T-helper 1 cell treated with Interleukin-12 subunit alpha and Interleukin-12 subunit beta and Interleukin-4 antibody, amounts not matched to agents 30 μg/mL and 1 μg/mL, for 36 hours (primary cell): Measurements from ENCODE around the gene RAB3B.
"Not testable (repeated sequence)": the region's sequence is repeated elsewhere in the genome, so short reads cannot be mapped to it uniquely, and the experiment has no call there.

Experiments
- H3K27ac Mint-ChIP-seq: one replicate; pipeline ENCODE4 v1.8.0; 2021; ENCODE audit warnings: mild to moderate bottlenecking, mixed read lengths
- H3K27me3 Mint-ChIP-seq: one replicate; pipeline ENCODE4 v1.8.0; 2021; ENCODE audit warnings: low read depth, mixed read lengths
- H3K36me3 Mint-ChIP-seq: one replicate; pipeline ENCODE4 v1.8.0; 2021; ENCODE audit warnings: low read depth, mixed read lengths
- H3K4me1 Mint-ChIP-seq: one replicate; pipeline ENCODE4 v1.8.0; 2021; ENCODE audit warnings: low read depth, mixed read lengths
- H3K4me3 Mint-ChIP-seq: one replicate; pipeline ENCODE4 v1.8.0; 2021; ENCODE audit warnings: mild to moderate bottlenecking, moderate library complexity, mixed read lengths
- H3K9me3 Mint-ChIP-seq: one replicate; pipeline ENCODE4 v1.8.0; 2021; ENCODE audit warnings: mixed read lengths

RAB3B gene

DNA sequence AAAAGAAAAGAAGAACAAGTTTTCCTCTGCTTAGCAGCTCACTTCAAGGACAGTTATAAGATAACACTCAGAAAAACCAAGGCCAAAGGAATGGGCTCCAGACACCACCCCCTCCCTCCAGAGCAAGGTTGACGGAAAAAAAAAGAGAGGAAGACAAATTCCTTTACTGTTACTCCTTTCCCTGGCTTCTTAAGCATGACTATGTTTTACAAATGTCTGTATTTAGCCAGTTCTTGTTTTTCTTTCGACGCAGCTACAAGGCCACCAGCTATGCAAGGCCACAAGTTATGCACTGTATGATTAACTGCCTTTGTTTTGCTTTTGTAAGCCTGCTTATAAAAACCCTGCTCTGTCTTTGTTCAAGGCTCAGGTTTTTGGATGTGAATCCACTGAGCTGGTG is 15.0 kb upstream of the RAB3B start:
- H3K27me3 Mint-ChIP-seq: peaks cover 17% of the 10 kb centered on the region
- H3K4me3 Mint-ChIP-seq: not testable (repeated sequence)

DNA sequence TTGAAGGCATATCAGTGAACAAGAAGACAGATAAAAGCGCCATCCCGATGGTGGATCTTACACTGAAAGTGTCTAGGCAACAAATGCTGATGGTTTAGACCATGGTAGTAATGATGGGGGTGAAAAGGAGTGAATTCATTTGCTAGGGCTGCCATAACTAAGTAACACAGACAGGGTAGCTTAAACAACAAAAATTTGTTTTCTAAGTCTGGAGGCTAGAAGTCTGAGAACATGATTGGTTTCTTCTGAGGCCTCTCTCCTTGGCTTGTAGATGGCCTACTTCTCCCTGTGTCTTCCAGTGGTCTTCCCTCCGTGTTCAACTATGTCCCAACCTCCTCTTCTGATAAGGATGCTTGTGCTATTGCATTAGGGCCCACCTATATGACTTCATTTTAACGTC is 13.4 kb upstream of the RAB3B start:
- Mint-ChIP-seq H3K27ac (no peak overlapping the region), H3K4me1 (no peaks in the 10 kb centered on the region), H3K9me3 (no peaks in the 10 kb centered on the region), H3K4me3 (no peak overlapping the region), H3K27me3 (peaks cover 17% of the 10 kb centered on the region), H3K36me3 (no peaks in the 10 kb centered on the region)

More for the DNA sequence above, 15.0 kb upstream of the RAB3B start:
- not testable (repeated sequence) for H3K27ac Mint-ChIP-seq, H3K9me3 Mint-ChIP-seq, H3K4me1 Mint-ChIP-seq, H3K36me3 Mint-ChIP-seq

DNA sequence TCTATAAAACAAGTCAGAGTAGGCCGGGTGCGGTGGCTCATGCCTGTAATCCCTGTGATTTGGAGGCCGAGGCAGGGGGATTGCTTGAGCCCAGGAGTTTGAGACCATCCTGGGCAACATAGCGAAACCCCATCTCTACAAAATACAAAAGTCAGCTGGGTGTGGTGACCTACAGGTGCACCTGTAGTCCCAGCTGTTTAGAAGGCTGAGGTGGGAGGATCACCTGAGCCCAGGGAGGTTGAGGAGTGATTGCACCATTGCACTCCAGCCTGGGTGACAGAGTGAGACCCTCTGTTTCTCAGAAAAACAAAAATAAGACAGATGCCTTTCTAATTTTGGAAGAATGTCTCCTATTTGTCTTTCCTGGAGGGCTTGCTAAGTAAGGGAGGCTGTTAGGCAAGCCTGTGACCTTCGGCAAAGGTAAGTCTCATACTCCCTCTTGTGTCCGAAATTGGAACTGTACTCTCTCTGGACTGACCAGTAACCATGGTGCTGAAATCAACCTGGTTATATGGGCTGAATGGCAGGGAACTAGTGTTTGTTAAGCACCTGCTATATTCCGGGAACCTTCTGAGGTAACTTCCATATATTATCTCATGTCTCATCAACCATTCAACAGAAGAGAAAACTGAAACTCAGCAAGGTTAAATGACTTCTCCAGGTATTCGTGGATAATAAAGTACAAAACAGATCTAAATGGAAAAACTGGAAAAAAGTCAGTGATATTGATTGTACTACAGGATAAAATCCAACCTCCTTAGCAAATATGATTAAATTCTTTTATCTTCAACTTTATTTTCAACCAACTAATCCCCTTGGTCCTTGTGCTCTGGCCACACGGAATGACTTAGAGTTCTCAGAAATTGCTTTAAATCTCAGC is 11.8 kb upstream of the RAB3B start:
- Mint-ChIP-seq H3K27me3 (peaks cover 22% of the 10 kb centered on the region), H3K4me3 (no peak overlapping the region), H3K9me3 (no peaks in the 10 kb centered on the region), H3K4me1 (no peaks in the 10 kb centered on the region), H3K36me3 (no peaks in the 10 kb centered on the region), H3K27ac (no peak overlapping the region)

DNA sequence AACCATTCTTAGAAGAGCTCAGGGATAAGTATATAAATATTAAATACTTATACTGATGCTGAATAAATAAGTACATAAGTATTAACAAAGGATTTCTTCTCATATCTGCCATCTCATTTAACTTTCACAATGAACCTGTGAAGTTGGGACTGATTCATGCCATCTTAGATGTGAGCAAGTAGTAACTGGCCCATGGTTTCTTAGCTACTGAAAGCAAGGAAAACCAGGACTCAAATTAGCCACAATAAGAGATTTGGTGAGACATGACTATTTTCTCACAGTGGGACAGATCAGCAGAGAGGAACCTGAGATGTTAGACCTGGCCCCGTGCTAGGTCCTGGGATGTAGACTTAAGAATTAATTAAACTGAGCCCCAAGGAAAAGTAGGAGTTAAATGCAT is 8.2 kb upstream of the RAB3B start:
- H3K9me3 Mint-ChIP-seq: no peaks in the 10 kb centered on the region
- H3K4me3 Mint-ChIP-seq: no peak overlapping the region
- no peaks in the 10 kb centered on the region for H3K36me3 Mint-ChIP-seq
- H3K4me1 Mint-ChIP-seq: no peaks in the 10 kb centered on the region
- H3K27ac Mint-ChIP-seq: no peak overlapping the region
- peaks cover 24% of the 10 kb centered on the region for H3K27me3 Mint-ChIP-seq

DNA sequence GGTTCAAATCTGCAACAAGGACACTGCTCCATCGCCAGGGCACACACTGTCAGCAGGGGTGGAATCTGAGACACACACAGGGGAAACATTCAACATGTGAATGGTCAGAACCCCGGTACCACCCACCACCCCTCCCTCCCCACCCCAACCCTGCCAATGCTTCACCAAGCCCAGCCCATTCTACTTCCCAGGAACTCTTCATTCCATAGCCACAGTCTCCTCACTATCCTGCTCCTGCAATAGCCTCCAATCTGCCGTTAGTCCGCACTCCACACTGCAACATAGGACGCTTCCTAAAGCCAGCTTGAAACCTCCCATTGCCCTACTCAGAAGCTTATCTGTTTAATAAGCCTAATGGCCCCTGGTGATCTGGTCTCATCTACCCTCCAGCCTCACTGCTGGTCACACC is 7.5 kb upstream of the RAB3B start:
- Mint-ChIP-seq H3K27me3 (peaks cover 29% of the 10 kb centered on the region), H3K9me3 (no peaks in the 10 kb centered on the region), H3K4me1 (no peaks in the 10 kb centered on the region), H3K36me3 (no peaks in the 10 kb centered on the region), H3K4me3 (no peak overlapping the region), H3K27ac (no peak overlapping the region)

DNA sequence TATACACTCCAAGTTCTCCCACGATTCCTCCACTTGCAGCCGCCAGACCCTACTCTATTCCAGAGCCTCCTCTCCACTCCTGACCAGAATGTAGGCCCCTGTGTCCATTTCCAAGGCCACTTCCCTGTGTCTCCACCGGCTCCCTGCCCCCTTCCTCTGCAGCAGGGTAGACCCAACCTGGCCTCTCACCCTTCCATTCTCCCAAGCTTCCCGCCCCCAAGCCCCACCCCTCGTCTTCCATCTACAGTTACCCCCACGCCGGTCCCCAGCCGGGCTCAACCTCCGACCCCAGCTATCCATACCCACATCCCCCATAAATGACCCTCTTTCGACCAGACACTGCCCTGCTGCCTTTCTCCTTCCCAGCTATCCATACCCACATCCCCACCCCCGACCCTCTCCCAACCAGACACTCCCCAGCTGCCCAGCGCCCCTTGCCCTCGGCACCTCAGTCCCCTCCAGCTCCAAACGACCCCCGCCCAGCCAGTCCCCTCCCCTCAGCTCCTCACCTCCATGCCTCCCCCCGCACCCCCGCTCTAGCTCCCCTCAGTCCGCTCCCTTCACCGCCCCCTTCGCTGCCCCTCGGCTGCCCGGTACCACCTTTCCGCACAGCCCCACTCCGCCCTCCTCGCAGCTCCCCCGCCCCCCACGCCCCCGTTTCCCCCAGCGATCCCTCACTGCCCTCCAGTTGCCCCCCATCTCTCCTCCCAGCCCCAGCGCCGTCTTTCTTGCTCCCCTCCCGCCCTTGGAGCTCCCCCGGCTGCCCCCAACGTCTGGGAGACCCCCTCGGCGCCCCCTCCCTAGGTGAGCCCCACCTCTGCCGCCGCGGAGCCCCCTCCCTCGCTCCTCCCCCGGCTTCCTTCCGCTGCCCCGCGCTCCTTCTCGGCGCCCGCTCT is 670 bp downstream of the RAB3B start:
- peak overlapping the region; percentile 78 for H3K4me3 Mint-ChIP-seq
- H3K9me3 Mint-ChIP-seq: no peaks in the 10 kb centered on the region
- no peak overlapping the region for H3K27ac Mint-ChIP-seq
- peaks cover 62% of the 10 kb centered on the region for H3K27me3 Mint-ChIP-seq
- H3K4me1 Mint-ChIP-seq: peaks cover 8% of the 10 kb centered on the region
- H3K36me3 Mint-ChIP-seq: no peaks in the 10 kb centered on the region

DNA sequence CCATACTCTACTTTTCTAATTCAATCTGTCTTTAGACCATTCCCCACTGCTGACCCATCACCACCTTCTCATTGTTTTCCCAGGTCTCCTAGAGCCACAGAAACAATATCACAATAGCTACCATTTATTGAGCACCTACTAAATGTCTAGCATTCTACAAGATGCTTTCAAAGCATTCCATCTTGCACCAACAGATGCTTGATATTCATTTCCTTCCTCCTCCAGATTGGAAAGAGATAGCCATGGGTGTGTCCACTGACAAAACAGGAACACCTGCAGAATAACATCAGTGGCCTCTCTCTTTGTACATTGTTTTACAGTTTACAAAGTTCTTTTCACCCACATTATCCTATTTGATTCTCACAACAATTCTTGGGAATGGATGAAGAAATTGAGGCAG is 2.2 kb downstream of the RAB3B start:
- no peak overlapping the region for H3K4me3 Mint-ChIP-seq
- peaks cover 8% of the 10 kb centered on the region for H3K4me1 Mint-ChIP-seq
- no peaks in the 10 kb centered on the region for H3K36me3 Mint-ChIP-seq

DNA sequence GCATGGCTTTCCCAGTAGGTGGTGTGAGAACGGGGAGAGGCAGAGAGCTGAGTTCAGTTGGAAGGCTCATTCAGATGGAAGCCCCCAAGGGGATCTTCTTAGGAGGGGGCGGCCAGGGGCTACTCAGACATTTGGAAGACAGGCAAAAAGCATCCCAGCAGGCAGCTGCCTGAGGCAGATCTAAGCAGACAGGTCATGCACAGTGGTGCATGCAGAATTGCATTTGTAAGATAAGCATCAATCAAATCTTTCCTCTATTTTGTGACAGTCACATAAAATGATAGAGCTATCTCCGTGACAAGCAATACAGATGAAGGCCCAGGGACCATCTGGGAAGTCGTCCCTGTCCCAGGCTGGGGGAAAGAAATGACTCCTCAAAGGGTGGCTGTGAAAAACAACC is 3.8 kb downstream of the RAB3B start:
- peaks cover 39% of the 10 kb centered on the region for H3K27me3 Mint-ChIP-seq
- H3K27ac Mint-ChIP-seq: no peak overlapping the region
- H3K4me1 Mint-ChIP-seq: peaks cover 8% of the 10 kb centered on the region
- H3K9me3 Mint-ChIP-seq: no peaks in the 10 kb centered on the region
- H3K4me3 Mint-ChIP-seq: no peak overlapping the region
- H3K36me3 Mint-ChIP-seq: no peaks in the 10 kb centered on the region

More for the DNA sequence above, 2.2 kb downstream of the RAB3B start:
- no peaks in the 10 kb centered on the region for H3K9me3 Mint-ChIP-seq
- no peak overlapping the region for H3K27ac Mint-ChIP-seq
- peaks cover 54% of the 10 kb centered on the region for H3K27me3 Mint-ChIP-seq

DNA sequence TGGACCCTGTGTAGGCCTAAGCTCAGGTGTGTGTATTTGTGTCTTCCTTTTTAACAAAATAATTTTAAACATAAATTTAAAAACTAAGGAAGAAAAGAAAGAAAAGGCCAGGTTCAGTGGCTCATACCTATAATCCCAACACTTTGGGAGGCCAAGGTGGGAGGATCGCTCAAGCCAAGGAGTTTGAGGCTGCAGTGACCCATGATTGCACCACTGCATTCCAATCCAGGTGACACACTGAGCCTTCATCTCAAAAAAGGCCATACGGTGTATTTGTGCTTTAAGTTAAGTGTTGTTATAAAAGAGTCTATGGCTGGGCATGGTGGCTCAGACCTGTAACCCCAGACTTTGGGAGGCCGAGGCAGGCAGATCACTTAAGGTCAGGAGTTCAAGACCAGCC is 8.3 kb downstream of the RAB3B start:
- H3K4me3 Mint-ChIP-seq: no peak overlapping the region
- H3K27me3 Mint-ChIP-seq: peaks cover 13% of the 10 kb centered on the region
- no peaks in the 10 kb centered on the region for H3K9me3 Mint-ChIP-seq
- no peaks in the 10 kb centered on the region for H3K4me1 Mint-ChIP-seq
- H3K36me3 Mint-ChIP-seq: no peaks in the 10 kb centered on the region
- H3K27ac Mint-ChIP-seq: no peak overlapping the region

DNA sequence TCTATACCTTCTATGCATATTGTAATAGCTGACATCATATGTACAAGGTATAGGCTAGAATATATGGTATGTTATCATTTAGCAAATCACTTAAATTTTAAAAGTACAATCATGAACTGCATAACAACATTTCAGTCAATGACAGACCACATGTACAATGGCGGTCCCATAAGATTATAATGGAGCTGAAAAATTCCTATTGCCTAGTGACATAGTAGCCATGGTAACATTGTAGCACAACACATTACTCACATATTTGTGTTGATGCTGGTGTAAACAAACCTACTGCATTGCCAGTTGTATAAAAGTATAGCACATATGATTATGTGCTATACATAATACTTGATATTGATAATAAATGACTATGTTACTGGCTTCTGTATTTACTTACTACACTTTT is 8.9 kb downstream of the RAB3B start:
- peaks cover 11% of the 10 kb centered on the region for H3K27me3 Mint-ChIP-seq
- no peaks in the 10 kb centered on the region for H3K36me3 Mint-ChIP-seq
- no peaks in the 10 kb centered on the region for H3K4me1 Mint-ChIP-seq
- no peak overlapping the region for H3K4me3 Mint-ChIP-seq
- no peaks in the 10 kb centered on the region for H3K9me3 Mint-ChIP-seq
- no peak overlapping the region for H3K27ac Mint-ChIP-seq

DNA sequence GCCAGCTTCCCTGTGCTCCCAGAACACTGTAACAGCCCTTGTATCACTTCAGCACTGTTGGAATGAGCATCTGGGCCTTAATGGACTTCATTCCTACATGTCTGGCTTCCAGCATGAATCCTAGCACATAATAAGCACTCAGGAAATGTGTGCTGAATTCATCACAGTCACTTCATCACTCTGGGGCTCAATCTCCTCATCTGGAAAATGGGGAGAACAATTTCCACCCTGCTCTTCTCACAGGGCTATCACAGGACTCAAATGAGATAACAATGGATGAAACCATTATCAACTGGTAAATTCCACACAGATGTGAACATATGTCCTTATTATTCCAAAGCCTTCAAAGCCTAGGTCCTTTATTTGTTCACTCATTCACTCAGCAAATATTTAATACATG is 12.4 kb downstream of the RAB3B start:
- Mint-ChIP-seq H3K27ac (no peak overlapping the region), H3K36me3 (no peaks in the 10 kb centered on the region), H3K27me3 (peaks cover 11% of the 10 kb centered on the region), H3K4me3 (no peak overlapping the region), H3K9me3 (no peaks in the 10 kb centered on the region), H3K4me1 (no peaks in the 10 kb centered on the region)

DNA sequence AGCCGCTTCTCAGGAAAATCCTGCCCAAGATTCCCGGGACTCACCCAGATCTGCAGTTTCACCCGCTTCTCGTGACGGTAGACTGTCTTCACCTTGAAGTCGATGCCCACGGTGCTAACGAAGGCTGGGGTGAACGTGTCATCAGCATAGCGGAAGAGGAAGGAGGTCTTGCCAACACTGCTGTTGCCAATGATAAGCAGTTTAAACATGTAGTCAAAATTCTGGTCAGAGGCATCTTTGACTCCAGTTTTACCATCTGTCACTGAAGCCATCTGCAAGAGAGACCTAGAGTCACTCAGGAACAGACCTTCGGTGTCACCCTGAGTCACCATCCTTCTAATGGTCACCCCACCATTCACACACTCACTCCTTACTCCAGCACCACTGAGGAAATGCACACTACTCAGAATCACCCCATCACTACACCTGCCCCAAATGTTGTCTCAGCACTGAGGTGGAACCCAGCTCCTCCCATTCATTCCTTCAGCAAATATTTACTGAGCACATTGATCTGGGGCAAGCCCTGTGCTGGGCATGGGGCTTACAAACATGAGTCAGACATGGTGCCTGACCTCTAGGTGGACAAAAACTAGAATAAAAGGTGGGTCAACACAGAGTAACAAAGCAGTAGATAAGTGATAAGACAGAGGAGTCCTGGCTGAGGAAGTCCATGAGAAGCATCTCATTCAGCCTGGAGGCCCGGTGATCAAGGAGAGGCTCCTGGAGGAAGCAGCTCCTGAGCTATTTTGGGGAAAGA is 13.5 kb downstream of the RAB3B start:
- Mint-ChIP-seq H3K4me3 (no peak overlapping the region), H3K27ac (no peak overlapping the region), H3K4me1 (no peaks in the 10 kb centered on the region), H3K36me3 (no peaks in the 10 kb centered on the region), H3K9me3 (no peaks in the 10 kb centered on the region), H3K27me3 (peaks cover 11% of the 10 kb centered on the region)

DNA sequence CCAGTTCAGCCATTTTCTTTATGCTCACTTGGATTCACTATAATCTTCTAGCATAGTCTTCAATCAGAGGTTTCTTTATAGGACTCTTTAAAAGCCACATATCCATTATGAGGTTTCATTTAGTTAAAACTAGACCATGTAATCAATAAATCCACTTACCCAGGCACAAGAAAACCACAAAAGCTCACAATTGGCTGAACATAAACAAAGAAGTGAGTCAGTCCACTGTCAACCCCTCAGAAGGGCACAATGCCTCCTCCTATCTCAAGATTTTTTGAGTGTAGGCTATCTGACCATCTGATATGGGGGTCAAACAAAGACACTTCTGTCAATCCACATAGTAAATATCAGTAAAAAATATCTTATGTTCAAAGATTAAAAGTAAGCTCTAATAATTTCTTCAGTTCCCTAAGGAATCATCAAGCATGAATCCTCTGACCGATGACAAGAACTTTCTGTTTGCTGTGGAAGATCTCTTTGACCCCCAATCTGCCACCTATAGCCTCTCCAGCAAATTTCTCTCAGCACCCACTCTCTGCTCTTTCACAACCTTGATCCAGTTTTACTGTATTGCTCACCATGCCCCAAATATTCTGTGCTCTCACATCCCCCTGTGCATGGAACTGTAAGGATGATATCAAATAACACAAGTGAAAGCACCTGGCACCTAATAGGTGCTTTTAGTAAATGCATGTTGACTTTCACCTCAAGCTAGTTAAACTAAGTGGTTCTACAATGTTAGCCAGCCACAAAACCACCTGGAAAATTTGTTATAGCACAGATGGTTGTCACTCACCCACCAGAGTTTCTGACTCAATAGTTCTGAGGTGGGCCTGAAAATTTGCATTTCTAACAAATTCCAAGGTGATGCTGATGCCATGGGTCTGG is 16.7 kb downstream of the RAB3B start:
- Mint-ChIP-seq H3K36me3 (no peaks in the 10 kb centered on the region), H3K27ac (no peak overlapping the region)

More for the DNA sequence above, 16.7 kb downstream of the RAB3B start:
- Mint-ChIP-seq H3K9me3 (no peaks in the 10 kb centered on the region), H3K4me3 (no peak overlapping the region), H3K4me1 (no peaks in the 10 kb centered on the region), H3K27me3 (peaks cover 14% of the 10 kb centered on the region)
